K562 (cell line): ENCODE measurements around the gene ZNF148. TPM values are rescaled to one million over a fixed set of nuclear protein-coding genes. Genes with fewer than 3 reads are reported as not detected.
A peak's percentile ranks its signal among the peaks of the same experiment; 100 is the strongest.

Source experiments
- CEBPG ChIP-seq, 3 experiments: fragments of 200-800 bp in 1 of 3; sonication (Bioruptor generic) in 1 of 3; sonication (generic) in 1 of 3; formaldehyde crosslinking in 1 of 3; IDR thresholded peaks in 2 of 3; conservative IDR thresholded peaks in 1 of 3; 2 replicates each; pipeline versions ENCODE4 v1.6.1 to v1.8.0; 2016 to 2022; ENCODE audit warnings: missing compliant biosample characterization in 2 of 3, missing genetic modification characterization in 2 of 3, mild to moderate bottlenecking in 1 of 3, missing genetic modification reagents in 1 of 3
- CTCF ChIP-seq, 3 experiments: IDR thresholded peaks in 2 of 3; conservative IDR thresholded peaks in 1 of 3; 2 replicates each; pipeline ENCODE4 v1.5.1; 2011 to 2012; ENCODE audit warnings: low read length in 3 of 3, mild to moderate bottlenecking in 3 of 3, control low read depth in 2 of 3, improper control_type of control experiment in 1 of 3, inconsistent platforms in 1 of 3, low read depth in 1 of 3, mixed read lengths in 1 of 3, moderate library complexity in 1 of 3; ENCODE audit not compliant: insufficient read depth in 2 of 3
- FOXM1 ChIP-seq, 2 experiments: fragments of 450-650 bp in 1 of 2; sonication (generic) in 1 of 2; formaldehyde crosslinking in 1 of 2; IDR thresholded peaks; 2 replicates each; pipeline versions ENCODE4 v1.6.1 to v1.9.0; 2017 to 2022; ENCODE audit warnings: low read depth in 2 of 2, mild to moderate bottlenecking in 2 of 2, missing genetic modification reagents in 1 of 2, moderate library complexity in 1 of 2
- HMGN3 ChIP-seq: IDR thresholded peaks from 2 replicates; pipeline ENCODE4 v1.6.1; 2011; ENCODE audit warnings: borderline replicate concordance, low read depth, mild to moderate bottlenecking, mixed read lengths, low read length; ENCODE audit not compliant: insufficient read length; ENCODE audit errors: extremely low read depth
- LEF1 ChIP-seq: fragments of 450-650 bp; IDR thresholded peaks from 2 replicates; pipeline ENCODE4 v1.6.1; 2016; ENCODE audit warnings: mild to moderate bottlenecking
- MXD1 ChIP-seq: fragments of 250-450 bp; sonication (Bioruptor Pico); IDR thresholded peaks from 2 replicates; pipeline ENCODE4 v1.8.0; 2021; ENCODE audit warnings: borderline replicate concordance, mild to moderate bottlenecking, moderate library complexity; ENCODE audit not compliant: poor library complexity, severe bottlenecking
- NCOA1 ChIP-seq: fragments of 450-650 bp; IDR thresholded peaks from 2 replicates; pipeline ENCODE4 v1.6.1; 2016; ENCODE audit warnings: low read depth
- RAD21 ChIP-seq, 2 experiments: fragments of 250-450 bp in 1 of 2; fragments of 450-650 bp in 1 of 2; sonication (Bioruptor Pico) in 1 of 2; formaldehyde crosslinking in 1 of 2; IDR thresholded peaks in 1 of 2; conservative IDR thresholded peaks in 1 of 2; 2 replicates each; pipeline versions ENCODE4 v1.4.0 to v1.8.0; 2020 to 2022; ENCODE audit warnings: mild to moderate bottlenecking in 2 of 2, moderate library complexity in 1 of 2
- ZHX1 ChIP-seq: fragments of 150-350 bp; conservative IDR thresholded peaks from 2 replicates; pipeline ENCODE4 v1.6.1; 2014; ENCODE audit warnings: low read length
- ZNF311 ChIP-seq: fragments of 250-450 bp; sonication (Bioruptor Pico); IDR thresholded peaks from 2 replicates; pipeline ENCODE4 v1.4.0; 2020; ENCODE audit warnings: mild to moderate bottlenecking, moderate library complexity
- polyA plus RNA-seq, 8 experiments: library from polyadenylated mRNA; depleted of rRNA in 4 of 8; stranded (reverse) in 5 of 8; unstranded in 3 of 8; fragments of >200 nt; fragmentation: Nextera tagmentation in 2 of 8; fragmentation: Illumina TruSeq in 1 of 8; extraction: Ambion mirVana in 2 of 8; extraction: Trizol in 1 of 8; gene quantifications; 2 replicates each; pipeline versions ENCODE4 v1.2.1 to v1.2.3, GENCODE V29; 2011 to 2014; ENCODE audit warnings: inconsistent platforms in 1 of 8, missing spikeins in 1 of 8
- total RNA-seq, 7 experiments: library from RNA; depleted of rRNA in 6 of 7; stranded (reverse); fragments of >200 nt in 6 of 7; fragmentation: Illumina TruSeq in 2 of 7; extraction: Trizol in 2 of 7; gene quantifications; 2 replicates each; pipeline versions ENCODE4 v1.2.1 to v1.2.3, GENCODE V29; 2011 to 2021; ENCODE audit warnings: low replicate concordance in 1 of 7

The ZNF148 gene
- total and polyA plus RNA-seq, 9 of the 15 experiments (the other 6 are each of a cell fraction or from before 2014, with no cell fraction given), result 2.7 to 15.1 (median 8.3) TPM

- peak; percentile 26 to 51 (median 45); a peak in 5 of 6 replicates for TF ChIP-seq CTCF (IDR thresholded peaks at IDR 0.05 in 2 of 3, conservative IDR thresholded peaks at IDR 0.05 in 1 of 3; ENCODE audit: insufficient read depth in 2 of 3, low read depth in 1 of 3, low read length in 3 of 3)
- TF ChIP-seq ZNF311, result no peak
- TF ChIP-seq NCOA1, result no peak
- TF ChIP-seq ZHX1, result no peak
- TF ChIP-seq FOXM1 (IDR thresholded peaks at IDR 0.05; ENCODE audit: low read depth), result no peak
- TF ChIP-seq FOXM1 (CRISPR knock-in tag; IDR thresholded peaks at IDR 0.05; ENCODE audit: low read depth), result no peak
- no peak for TF ChIP-seq LEF1
- TF ChIP-seq MXD1 (CRISPR knock-in tag), result no peak
- no peak for TF ChIP-seq HMGN3
- peak in 1 of 2 experiments; percentile 62; a peak in 2 of 4 replicates for TF ChIP-seq RAD21 (CRISPR knock-in tag; conservative IDR thresholded peaks at IDR 0.05 in 1 of 2, IDR thresholded peaks at IDR 0.05 in 1 of 2)
- no peak for TF ChIP-seq CEBPG (CRISPR knock-in tag; IDR thresholded peaks at IDR 0.05)
- TF ChIP-seq CEBPG (tag; conservative IDR thresholded peaks at IDR 0.05 in 1 of 2, IDR thresholded peaks at IDR 0.05 in 1 of 2), result no peak
Observed at GRCh38 chr3:125202197-125202596, 172.9 kb downstream of the ZNF148 start (continued).
